Liver (tissue), 9 donors: Measurements from ENCODE around the gene CD46. TPM values are rescaled to one million over a fixed set of nuclear protein-coding genes. Genes with fewer than 3 reads are reported as not detected.

ENCODE experiments used
- DNase-seq: peaks from one replicate; pipeline ENCODE4 v3.0.0-alpha.2; 2017; ENCODE audit warnings: low spot score
- H3K27ac ChIP-seq, 2 donors: one replicate each; pipeline ENCODE4 v1.7.0; 2013; ENCODE audit warnings: inconsistent platforms in 2 of 2, low read length in 2 of 2, control low read depth in 1 of 2, low read depth in 1 of 2, mild to moderate bottlenecking in 1 of 2
- H3K27me3 ChIP-seq, 4 donors: one replicate each; pipeline versions ENCODE4 v1.6.1 to v1.7.0; 2013; ENCODE audit warnings: low read length in 3 of 4, inconsistent platforms in 1 of 4, mild to moderate bottlenecking in 1 of 4, moderate library complexity in 1 of 4; ENCODE audit not compliant: control insufficient read depth in 4 of 4, insufficient read depth in 4 of 4
- H3K36me3 ChIP-seq, 4 donors: one replicate each; pipeline versions ENCODE4 v1.6.1 to v1.7.0; 2013; ENCODE audit warnings: low read length in 3 of 4, mild to moderate bottlenecking in 3 of 4, low read depth in 1 of 4, moderate library complexity in 1 of 4; ENCODE audit not compliant: control insufficient read depth in 4 of 4, insufficient read depth in 3 of 4
- H3K4me1 ChIP-seq, 4 donors: one replicate each; pipeline versions ENCODE4 v1.6.1 to v1.7.0; 2013; ENCODE audit warnings: low read length in 3 of 4, mild to moderate bottlenecking in 3 of 4, moderate library complexity in 1 of 4; ENCODE audit not compliant: control insufficient read depth in 4 of 4, insufficient read depth in 4 of 4
- H3K4me3 ChIP-seq, 3 donors: one replicate each; pipeline versions ENCODE4 v1.6.1 to v1.7.0; 2013; ENCODE audit warnings: low read length in 3 of 3, control low read depth in 1 of 3, low read depth in 1 of 3, mild to moderate bottlenecking in 1 of 3
- H3K9ac ChIP-seq, 2 donors: one replicate each; pipeline ENCODE4 v1.7.0; 2013; ENCODE audit warnings: low read length in 2 of 2, mild to moderate bottlenecking in 2 of 2, moderate library complexity in 2 of 2, control low read depth in 1 of 2, low read depth in 1 of 2
- H3K9me3 ChIP-seq, 4 donors: one replicate each; pipeline versions ENCODE4 v1.6.1 to v1.7.0; 2013; ENCODE audit warnings: low read length in 3 of 4; ENCODE audit not compliant: control insufficient read depth in 4 of 4
- EGR1 ChIP-seq, 2 donors: IDR thresholded peaks; 2 replicates each; pipeline ENCODE4 v1.6.1; 2016 to 2018; ENCODE audit warnings: antibody characterized with exemption in 2 of 2, low read depth in 2 of 2
- FOXA1 ChIP-seq: IDR thresholded peaks from 2 replicates; pipeline ENCODE4 v1.6.1; 2016; ENCODE audit warnings: antibody characterized with exemption
- FOXA2 ChIP-seq: IDR thresholded peaks from 2 replicates; pipeline ENCODE4 v1.6.1; 2016; ENCODE audit warnings: antibody characterized with exemption
- GABPA ChIP-seq, 2 donors: IDR thresholded peaks in 1 of 2; conservative IDR thresholded peaks in 1 of 2; 2 replicates each; pipeline ENCODE4 v1.6.1; 2016; ENCODE audit warnings: antibody characterized with exemption in 2 of 2, mild to moderate bottlenecking in 1 of 2, moderate library complexity in 1 of 2
- HNF4A ChIP-seq, 2 donors: conservative IDR thresholded peaks; 2 replicates each; pipeline ENCODE4 v1.6.1; 2016; ENCODE audit warnings: antibody characterized with exemption in 2 of 2, mild to moderate bottlenecking in 2 of 2
- HNF4G ChIP-seq: IDR thresholded peaks from 2 replicates; pipeline ENCODE4 v1.6.1; 2016; ENCODE audit warnings: antibody characterized with exemption
- JUND ChIP-seq, 2 donors: IDR thresholded peaks; 2 replicates each; pipeline ENCODE4 v1.6.1; 2016; ENCODE audit warnings: antibody characterized with exemption in 2 of 2
- NR2F2 ChIP-seq: IDR thresholded peaks from 2 replicates; pipeline ENCODE4 v1.6.1; 2016; ENCODE audit warnings: antibody characterized with exemption
- RAD21 ChIP-seq, 2 donors: IDR thresholded peaks; 2 replicates each; pipeline ENCODE4 v1.6.1; 2016; ENCODE audit warnings: antibody characterized with exemption in 2 of 2, mild to moderate bottlenecking in 2 of 2
- RXRA ChIP-seq, 2 donors: IDR thresholded peaks; 2 replicates each; pipeline ENCODE4 v1.6.1; 2017 to 2018; ENCODE audit warnings: antibody characterized with exemption in 2 of 2, mild to moderate bottlenecking in 1 of 2
- SP1 ChIP-seq: IDR thresholded peaks from 2 replicates; pipeline ENCODE4 v1.6.1; 2018; ENCODE audit warnings: antibody characterized with exemption, mild to moderate bottlenecking
- TAF1 ChIP-seq: conservative IDR thresholded peaks from 2 replicates; pipeline ENCODE4 v1.6.1; 2016; ENCODE audit warnings: antibody characterized with exemption, mild to moderate bottlenecking
- YY1 ChIP-seq: IDR thresholded peaks from 2 replicates; pipeline ENCODE4 v1.6.1; 2016; ENCODE audit warnings: antibody characterized with exemption, mild to moderate bottlenecking
- WGBS: extraction: QIAGEN DNeasy Blood & Tissue Kit; methylation state at CpG from one replicate; pipeline ENCODE4 v1.1.7; 2013; 5-methylcytosine and 5-hydroxymethylcytosine counted together
- polyA plus RNA-seq, 2 donors: library from polyadenylated mRNA; stranded (reverse) in 1 of 2; unstranded in 1 of 2; fragments of 200-250 nt in 1 of 2; fragments of >200 nt in 1 of 2; fragmentation: Nextera tagmentation in 1 of 2; extraction: Ambion mirVana in 1 of 2; gene quantifications; one replicate each; pipeline versions ENCODE4 v1.2.1 to v1.2.3, GENCODE V29; 2013 to 2015
- total RNA-seq, 2 donors: library from RNA; depleted of rRNA; stranded (reverse); fragments of >200 nt; gene quantifications; one replicate each; pipeline ENCODE4 v1.2.3, GENCODE V29; 2014
- TF ChIP-seq, protein P1 (sequence below): IDR thresholded peaks from 2 replicates; pipeline ENCODE4 v1.6.1; 2016; ENCODE audit warnings: antibody characterized with exemption
- TF ChIP-seq, protein P2 (sequence below): IDR thresholded peaks from 2 replicates; pipeline ENCODE4 v1.6.1; 2016; ENCODE audit warnings: antibody characterized with exemption
- TF ChIP-seq, protein P3 (sequence below): IDR thresholded peaks from 2 replicates; pipeline ENCODE4 v1.6.1; 2016; ENCODE audit warnings: antibody characterized with exemption, mild to moderate bottlenecking
- TF ChIP-seq, protein P4 (sequence below): IDR thresholded peaks from 2 replicates; pipeline ENCODE4 v1.6.1; 2016; ENCODE audit warnings: antibody characterized with exemption
- TF ChIP-seq, protein P5 (sequence below): fragments of 150-350 bp; IDR thresholded peaks from 2 replicates; pipeline ENCODE4 v1.5.1; 2017; ENCODE audit warnings: improper control_type of control experiment, low read depth, low read length; ENCODE audit not compliant: missing input control
- donor health status: healthy.
- donor health status: healthy.
- donor health status: healthy.
- donor health status: healthy.
- donor health status: healthy.

The CD46 gene
- total and polyA plus RNA-seq, 4 donors = 71.3 to 177 (median 121) TPM

DNA sequence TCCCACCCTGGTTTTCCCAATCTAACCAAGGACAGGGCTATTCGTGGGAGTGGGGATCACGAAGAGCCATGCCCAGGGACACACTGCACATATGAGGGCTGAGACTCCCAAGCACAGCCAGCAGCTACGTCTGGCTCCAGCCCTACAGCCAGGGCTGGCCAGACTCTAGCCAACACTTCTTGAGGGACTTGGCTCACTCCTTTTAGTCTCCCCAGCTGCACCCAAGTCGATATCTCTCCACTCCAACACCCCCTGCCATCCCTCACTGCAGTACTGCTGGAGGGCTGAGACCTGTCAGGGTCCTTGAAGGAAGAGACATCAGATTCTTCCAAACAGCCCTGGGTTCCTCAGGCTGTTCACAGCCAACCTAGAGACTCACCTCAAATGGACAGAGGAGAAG, 62.6 kb downstream of the CD46 start:
- Histone ChIP-seq H3K27ac (peak overlapping the region; percentile 62 to 79), H3K4me1 (peaks cover 20 to 87% (median 77%) of the 10 kb centered on the region in 4 donors), H3K36me3 (peaks cover 19 to 58% (median 51%) of the 10 kb centered on the region in 4 donors), H3K9me3 (no peaks in the 10 kb centered on the region), H3K4me3 (no peak overlapping the region), H3K9ac (no peak overlapping the region), H3K27me3 (no peaks in the 10 kb centered on the region)
- TF ChIP-seq FOXA2 (no peak), NR2F2 (no peak), SP1 (no peak), FOXA1 (no peak), RAD21 (IDR thresholded peaks at IDR 0.05) (no peak), GABPA (IDR thresholded peaks at IDR 0.05 in 1 of 2, conservative IDR thresholded peaks at IDR 0.05 in 1 of 2) (no peak), TAF1 (no peak), YY1 (no peak), HNF4A (conservative IDR thresholded peaks at IDR 0.05) (no peak), JUND (IDR thresholded peaks at IDR 0.05) (no peak), RXRA (IDR thresholded peaks at IDR 0.05) (no peak), HNF4G (no peak), EGR1 (IDR thresholded peaks at IDR 0.05; ENCODE audit: low read depth in 2 of 2) (no peak)
- TF ChIP-seq, protein P1, sequence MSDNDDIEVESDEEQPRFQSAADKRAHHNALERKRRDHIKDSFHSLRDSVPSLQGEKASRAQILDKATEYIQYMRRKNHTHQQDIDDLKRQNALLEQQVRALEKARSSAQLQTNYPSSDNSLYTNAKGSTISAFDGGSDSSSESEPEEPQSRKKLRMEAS = no peak
- TF ChIP-seq, protein P2, sequence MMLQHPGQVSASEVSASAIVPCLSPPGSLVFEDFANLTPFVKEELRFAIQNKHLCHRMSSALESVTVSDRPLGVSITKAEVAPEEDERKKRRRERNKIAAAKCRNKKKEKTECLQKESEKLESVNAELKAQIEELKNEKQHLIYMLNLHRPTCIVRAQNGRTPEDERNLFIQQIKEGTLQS = no peak
- TF ChIP-seq, protein P3, sequence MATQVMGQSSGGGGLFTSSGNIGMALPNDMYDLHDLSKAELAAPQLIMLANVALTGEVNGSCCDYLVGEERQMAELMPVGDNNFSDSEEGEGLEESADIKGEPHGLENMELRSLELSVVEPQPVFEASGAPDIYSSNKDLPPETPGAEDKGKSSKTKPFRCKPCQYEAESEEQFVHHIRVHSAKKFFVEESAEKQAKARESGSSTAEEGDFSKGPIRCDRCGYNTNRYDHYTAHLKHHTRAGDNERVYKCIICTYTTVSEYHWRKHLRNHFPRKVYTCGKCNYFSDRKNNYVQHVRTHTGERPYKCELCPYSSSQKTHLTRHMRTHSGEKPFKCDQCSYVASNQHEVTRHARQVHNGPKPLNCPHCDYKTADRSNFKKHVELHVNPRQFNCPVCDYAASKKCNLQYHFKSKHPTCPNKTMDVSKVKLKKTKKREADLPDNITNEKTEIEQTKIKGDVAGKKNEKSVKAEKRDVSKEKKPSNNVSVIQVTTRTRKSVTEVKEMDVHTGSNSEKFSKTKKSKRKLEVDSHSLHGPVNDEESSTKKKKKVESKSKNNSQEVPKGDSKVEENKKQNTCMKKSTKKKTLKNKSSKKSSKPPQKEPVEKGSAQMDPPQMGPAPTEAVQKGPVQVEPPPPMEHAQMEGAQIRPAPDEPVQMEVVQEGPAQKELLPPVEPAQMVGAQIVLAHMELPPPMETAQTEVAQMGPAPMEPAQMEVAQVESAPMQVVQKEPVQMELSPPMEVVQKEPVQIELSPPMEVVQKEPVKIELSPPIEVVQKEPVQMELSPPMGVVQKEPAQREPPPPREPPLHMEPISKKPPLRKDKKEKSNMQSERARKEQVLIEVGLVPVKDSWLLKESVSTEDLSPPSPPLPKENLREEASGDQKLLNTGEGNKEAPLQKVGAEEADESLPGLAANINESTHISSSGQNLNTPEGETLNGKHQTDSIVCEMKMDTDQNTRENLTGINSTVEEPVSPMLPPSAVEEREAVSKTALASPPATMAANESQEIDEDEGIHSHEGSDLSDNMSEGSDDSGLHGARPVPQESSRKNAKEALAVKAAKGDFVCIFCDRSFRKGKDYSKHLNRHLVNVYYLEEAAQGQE = no peak
- TF ChIP-seq, protein P4, sequence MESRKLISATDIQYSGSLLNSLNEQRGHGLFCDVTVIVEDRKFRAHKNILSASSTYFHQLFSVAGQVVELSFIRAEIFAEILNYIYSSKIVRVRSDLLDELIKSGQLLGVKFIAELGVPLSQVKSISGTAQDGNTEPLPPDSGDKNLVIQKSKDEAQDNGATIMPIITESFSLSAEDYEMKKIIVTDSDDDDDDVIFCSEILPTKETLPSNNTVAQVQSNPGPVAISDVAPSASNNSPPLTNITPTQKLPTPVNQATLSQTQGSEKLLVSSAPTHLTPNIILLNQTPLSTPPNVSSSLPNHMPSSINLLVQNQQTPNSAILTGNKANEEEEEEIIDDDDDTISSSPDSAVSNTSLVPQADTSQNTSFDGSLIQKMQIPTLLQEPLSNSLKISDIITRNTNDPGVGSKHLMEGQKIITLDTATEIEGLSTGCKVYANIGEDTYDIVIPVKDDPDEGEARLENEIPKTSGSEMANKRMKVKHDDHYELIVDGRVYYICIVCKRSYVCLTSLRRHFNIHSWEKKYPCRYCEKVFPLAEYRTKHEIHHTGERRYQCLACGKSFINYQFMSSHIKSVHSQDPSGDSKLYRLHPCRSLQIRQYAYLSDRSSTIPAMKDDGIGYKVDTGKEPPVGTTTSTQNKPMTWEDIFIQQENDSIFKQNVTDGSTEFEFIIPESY = no peak
- TF ChIP-seq, protein P5, sequence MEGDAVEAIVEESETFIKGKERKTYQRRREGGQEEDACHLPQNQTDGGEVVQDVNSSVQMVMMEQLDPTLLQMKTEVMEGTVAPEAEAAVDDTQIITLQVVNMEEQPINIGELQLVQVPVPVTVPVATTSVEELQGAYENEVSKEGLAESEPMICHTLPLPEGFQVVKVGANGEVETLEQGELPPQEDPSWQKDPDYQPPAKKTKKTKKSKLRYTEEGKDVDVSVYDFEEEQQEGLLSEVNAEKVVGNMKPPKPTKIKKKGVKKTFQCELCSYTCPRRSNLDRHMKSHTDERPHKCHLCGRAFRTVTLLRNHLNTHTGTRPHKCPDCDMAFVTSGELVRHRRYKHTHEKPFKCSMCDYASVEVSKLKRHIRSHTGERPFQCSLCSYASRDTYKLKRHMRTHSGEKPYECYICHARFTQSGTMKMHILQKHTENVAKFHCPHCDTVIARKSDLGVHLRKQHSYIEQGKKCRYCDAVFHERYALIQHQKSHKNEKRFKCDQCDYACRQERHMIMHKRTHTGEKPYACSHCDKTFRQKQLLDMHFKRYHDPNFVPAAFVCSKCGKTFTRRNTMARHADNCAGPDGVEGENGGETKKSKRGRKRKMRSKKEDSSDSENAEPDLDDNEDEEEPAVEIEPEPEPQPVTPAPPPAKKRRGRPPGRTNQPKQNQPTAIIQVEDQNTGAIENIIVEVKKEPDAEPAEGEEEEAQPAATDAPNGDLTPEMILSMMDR = no peak
- WGBS = 85% methylated on average over 4 of the region's 4 CpGs
- no peak for DNase-seq
